Neuronal stem cell (in vitro differentiated cells): ENCODE measurements around the gene CDC40.

Experiments used
- DNase-seq: peaks from one replicate; pipeline ENCODE4 v3.0.0-alpha.2; 2013; ENCODE audit warnings: low spot score
- H2AFZ ChIP-seq: one replicate; pipeline ENCODE4 v1.6.1; 2013; ENCODE audit warnings: mild to moderate bottlenecking, low read length, inconsistent platforms
- H2AK5ac ChIP-seq: 2 replicates; pipeline ENCODE4 v1.6.1; 2013; ENCODE audit warnings: low read depth, mild to moderate bottlenecking, inconsistent platforms, low read length, moderate library complexity, mixed read lengths
- H2BK120ac ChIP-seq: 2 replicates; pipeline ENCODE4 v1.6.1; 2013; ENCODE audit warnings: low read depth, mild to moderate bottlenecking, inconsistent platforms, low read length, moderate library complexity, mixed read lengths
- H2BK12ac ChIP-seq: one replicate; pipeline ENCODE4 v1.6.1; 2013; ENCODE audit warnings: low read length, inconsistent platforms
- H2BK15ac ChIP-seq: 2 replicates; pipeline ENCODE4 v1.6.1; 2013; ENCODE audit warnings: mild to moderate bottlenecking, low read length, inconsistent platforms, mixed read lengths
- H2BK5ac ChIP-seq: one replicate; pipeline ENCODE4 v1.6.1; 2013; ENCODE audit warnings: inconsistent platforms, mild to moderate bottlenecking, low read length, moderate library complexity
- H3K14ac ChIP-seq: one replicate; pipeline ENCODE4 v1.6.1; 2013; ENCODE audit warnings: low read length, inconsistent platforms
- H3K18ac ChIP-seq: 2 replicates; pipeline ENCODE4 v1.6.1; 2013; ENCODE audit warnings: low read length, inconsistent platforms
- H3K23ac ChIP-seq: 2 replicates; pipeline ENCODE4 v1.6.1; 2013; ENCODE audit warnings: low read depth, mild to moderate bottlenecking, mixed read lengths, low read length, inconsistent platforms; ENCODE audit not compliant: poor library complexity
- H3K27ac ChIP-seq: replicated peaks from 3 replicates; pipeline ENCODE4 v1.5.1; 2013; ENCODE audit warnings: low read length, inconsistent platforms
- H3K27me3 ChIP-seq, 3 experiments: 2 replicates each; pipeline ENCODE4 v1.6.1; 2013; ENCODE audit warnings: low read length in 3 of 3, mild to moderate bottlenecking in 2 of 3, inconsistent platforms in 1 of 3, low read depth in 1 of 3, mixed read lengths in 1 of 3, moderate library complexity in 1 of 3; ENCODE audit not compliant: control insufficient read depth in 3 of 3, insufficient read depth in 3 of 3
- H3K36me3 ChIP-seq, 2 donors: replicated peaks in 1 of 2; 2 replicates each; pipeline ENCODE4 v1.6.1; 2013; ENCODE audit warnings: low read length in 2 of 2; ENCODE audit not compliant: control insufficient read depth in 2 of 2, insufficient read depth in 2 of 2
- H3K4ac ChIP-seq: 2 replicates; pipeline ENCODE4 v1.6.1; 2013; ENCODE audit warnings: inconsistent platforms, mild to moderate bottlenecking, low read length, moderate library complexity
- H3K4me1 ChIP-seq, 2 donors: 1 replicate in 1 of 2; 2 replicates in 1 of 2; pipeline ENCODE4 v1.6.1; 2013; ENCODE audit warnings: low read length in 2 of 2, low read depth in 1 of 2; ENCODE audit not compliant: control insufficient read depth in 2 of 2, insufficient read depth in 1 of 2
- H3K4me2 ChIP-seq: one replicate; pipeline ENCODE4 v1.6.1; 2013; ENCODE audit warnings: mild to moderate bottlenecking, low read length, inconsistent platforms; ENCODE audit not compliant: insufficient read depth, poor library complexity, severe bottlenecking
- H3K4me3 ChIP-seq, 2 donors: 2 replicates each; pipeline ENCODE4 v1.5.1; 2013; ENCODE audit warnings: low read length in 2 of 2, mild to moderate bottlenecking in 2 of 2, inconsistent platforms in 1 of 2, moderate library complexity in 1 of 2
- H3K79me1 ChIP-seq: one replicate; pipeline ENCODE4 v1.6.1; 2013; ENCODE audit warnings: low read depth, mild to moderate bottlenecking, inconsistent platforms, low read length, moderate library complexity
- H3K9ac ChIP-seq: one replicate; pipeline ENCODE4 v1.6.1; 2013; ENCODE audit warnings: mild to moderate bottlenecking, low read depth, low read length, inconsistent platforms; ENCODE audit not compliant: poor library complexity
- H3K9me3 ChIP-seq, 2 donors: replicated peaks in 1 of 2; 2 replicates each; pipeline versions ENCODE3 to v1.6.1; 2013; ENCODE audit warnings: low read length in 2 of 2, mild to moderate bottlenecking in 2 of 2, inconsistent platforms in 1 of 2, low read depth in 1 of 2, mixed read lengths in 1 of 2, moderate library complexity in 1 of 2; ENCODE audit not compliant: control insufficient read depth in 2 of 2, insufficient read depth in 1 of 2
- H4K8ac ChIP-seq: one replicate; pipeline ENCODE4 v1.6.1; 2013; ENCODE audit warnings: low read depth, mild to moderate bottlenecking, inconsistent platforms, low read length, moderate library complexity
- H4K91ac ChIP-seq: one replicate; pipeline ENCODE4 v1.6.1; 2013; ENCODE audit warnings: low read length, low read depth, mild to moderate bottlenecking, inconsistent platforms; ENCODE audit not compliant: poor library complexity
- WGBS, 2 donors: extraction: QIAGEN DNeasy Blood & Tissue Kit; methylation state at CpG; one replicate each; pipeline ENCODE4 v1.1.7; 2013; ENCODE audit warnings: missing lambda C conversion rate in 2 of 2, mixed read lengths in 1 of 2; ENCODE audit not compliant: insufficient read length in 2 of 2, insufficient replicate concordance in 1 of 2; ENCODE audit errors: extremely low coverage in 2 of 2; 5-methylcytosine and 5-hydroxymethylcytosine counted together

The CDC40 gene

DNA sequence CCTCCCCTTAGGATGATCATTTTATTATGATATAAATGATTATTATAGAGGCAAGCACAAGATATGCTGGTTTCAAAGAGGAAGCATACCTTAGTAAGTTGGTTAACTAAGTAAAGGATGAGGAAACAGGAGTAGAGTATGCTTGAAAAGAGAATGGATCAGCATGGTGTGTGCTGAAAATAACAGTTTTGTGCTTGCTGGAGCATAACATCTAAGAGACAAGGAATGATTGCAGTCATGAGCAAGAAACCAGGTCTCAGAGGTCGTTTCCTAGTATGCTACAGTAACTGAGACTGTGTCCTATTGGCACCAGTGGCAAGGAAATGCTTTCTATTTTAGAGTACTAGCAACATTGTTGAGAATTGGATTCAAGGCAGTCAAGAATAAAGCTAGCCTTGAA is 34.1 kb downstream of the CDC40 start:
- peaks cover 5 to 98% of the 10 kb centered on the region in 2 donors for H3K36me3 ChIP-seq

DNA sequence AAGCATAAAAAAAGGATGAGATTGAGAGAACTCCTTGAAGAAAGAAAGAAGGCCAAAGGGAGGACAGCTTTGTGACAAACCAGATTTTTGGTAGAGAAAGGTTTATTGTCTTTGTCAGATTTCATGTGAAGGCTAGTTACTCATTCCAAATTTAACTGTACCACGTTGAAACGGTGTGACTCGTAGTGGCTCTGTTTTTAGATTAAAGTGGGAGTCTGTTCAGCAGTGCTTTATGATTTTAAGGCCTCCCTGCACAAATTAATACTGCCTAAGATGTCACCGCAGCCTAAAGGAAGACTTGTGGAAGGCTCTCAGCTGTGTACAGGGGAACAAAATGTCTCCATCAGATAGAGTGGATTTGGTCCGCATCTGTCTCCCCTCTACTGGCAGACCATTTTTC is 35.9 kb downstream of the CDC40 start:
- Histone ChIP-seq H3K27me3 (no peaks in the 10 kb centered on the region), H3K18ac (no peak overlapping the region)

More for the DNA sequence above, 34.1 kb downstream of the CDC40 start:
- H3K4me3 ChIP-seq, result no peak overlapping the region
- no peak overlapping the region for H2BK120ac ChIP-seq
- H3K9ac ChIP-seq, result no peak overlapping the region
- H4K8ac ChIP-seq, result no peak overlapping the region
- H3K4me2 ChIP-seq, result no peak overlapping the region
- no peaks in the 10 kb centered on the region for H3K27me3 ChIP-seq
- H3K18ac ChIP-seq, result no peak overlapping the region
- no peak overlapping the region for H2AK5ac ChIP-seq
- H2BK12ac ChIP-seq, result no peak overlapping the region
- H3K4ac ChIP-seq, result no peak overlapping the region
- no peak overlapping the region for H3K14ac ChIP-seq
- no peak overlapping the region for H2BK15ac ChIP-seq
- H2BK5ac ChIP-seq, result no peak overlapping the region
- no peaks in the 10 kb centered on the region for H3K79me1 ChIP-seq
- WGBS, 2 donors, result no CpG with 5 or more reads among the region's 1 CpG
- peaks cover 0 to 2% of the 10 kb centered on the region in 2 donors for H3K9me3 ChIP-seq
- no peak overlapping the region for H3K23ac ChIP-seq
- DNase-seq, result no peak
- no peak overlapping the region for H3K27ac ChIP-seq
- no peaks in the 10 kb centered on the region for H3K4me1 ChIP-seq
- no peak overlapping the region for H4K91ac ChIP-seq
- H2AFZ ChIP-seq, result no peak overlapping the region

DNA sequence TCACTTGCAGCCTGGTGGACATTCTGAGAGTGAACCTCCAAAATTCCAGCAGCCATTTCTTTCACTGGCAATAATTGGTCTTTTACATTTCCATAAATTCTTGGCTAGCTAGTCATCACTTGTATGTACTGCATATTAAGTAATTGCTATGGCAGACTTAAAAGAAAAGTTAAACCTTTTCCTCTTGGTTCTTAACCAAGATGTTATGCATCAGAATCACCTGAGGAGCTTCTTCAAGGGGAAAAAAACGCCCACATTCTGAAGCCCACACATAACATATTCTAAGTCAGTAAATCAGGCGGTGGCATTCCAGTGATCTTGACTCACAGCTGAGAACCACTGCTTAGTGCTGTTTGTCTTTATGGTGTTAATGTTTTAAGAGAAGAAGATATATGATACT is 37.0 kb downstream of the CDC40 start:
- DNase-seq, result no peak
- peaks cover 4 to 92% of the 10 kb centered on the region in 2 donors for H3K36me3 ChIP-seq
- WGBS, 2 donors, result no CpG with 5 or more reads among the region's 2 CpGs

More for the DNA sequence above, 35.9 kb downstream of the CDC40 start:
- Histone ChIP-seq H3K36me3 (peaks cover 7 to 96% of the 10 kb centered on the region in 2 donors), H3K27ac (no peak overlapping the region), H3K9me3 (peaks cover 2 to 4% of the 10 kb centered on the region in 2 donors), H2AFZ (no peak overlapping the region), H3K4me3 (no peak overlapping the region), H3K4me2 (no peak overlapping the region), H2BK15ac (no peak overlapping the region), H2BK120ac (no peak overlapping the region), H3K4ac (no peak overlapping the region), H2AK5ac (no peak overlapping the region), H2BK5ac (no peak overlapping the region), H3K9ac (no peak overlapping the region), H3K14ac (no peak overlapping the region), H2BK12ac (no peak overlapping the region), H3K79me1 (no peaks in the 10 kb centered on the region), H3K4me1 (no peaks in the 10 kb centered on the region), H3K23ac (no peak overlapping the region), H4K91ac (no peak overlapping the region), H4K8ac (no peak overlapping the region)
- no CpG with 5 or more reads among the region's 5 CpGs for WGBS, 2 donors
- no peak for DNase-seq

DNA sequence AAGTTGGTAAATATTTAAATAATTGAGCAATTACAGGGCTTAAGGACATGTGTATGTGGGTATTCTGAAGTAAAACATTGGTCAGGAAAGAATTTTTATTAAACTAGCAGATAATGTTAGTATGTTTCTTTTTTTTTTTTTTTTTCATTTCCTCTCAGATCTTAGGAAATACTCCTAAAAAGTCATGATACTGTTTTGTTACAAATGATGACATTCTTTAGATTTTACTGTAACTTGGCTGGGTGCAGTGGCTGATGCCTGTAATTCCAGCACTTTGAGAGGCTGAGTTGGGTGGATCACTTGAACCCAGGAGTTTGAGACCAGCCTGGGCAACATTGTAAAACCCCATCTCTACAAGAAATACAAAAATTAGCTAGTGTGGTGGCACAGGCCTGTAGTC is 41.5 kb downstream of the CDC40 start:
- Histone ChIP-seq H3K4me1 (no peaks in the 10 kb centered on the region), H3K4me3 (no peak overlapping the region), H3K27me3 (no peaks in the 10 kb centered on the region), H2AFZ (no peak overlapping the region), H3K14ac (no peak overlapping the region), H3K9me3 (peaks cover 0 to 4% of the 10 kb centered on the region in 2 donors), H3K4ac (no peak overlapping the region), H3K79me1 (no peaks in the 10 kb centered on the region), H4K91ac (no peak overlapping the region), H3K36me3 (peaks cover 2 to 76% of the 10 kb centered on the region in 2 donors), H2BK5ac (no peak overlapping the region), H3K18ac (no peak overlapping the region), H4K8ac (no peak overlapping the region), H3K27ac (no peak overlapping the region), H3K4me2 (no peak overlapping the region), H3K9ac (no peak overlapping the region), H2BK120ac (no peak overlapping the region), H2BK15ac (no peak overlapping the region), H2BK12ac (no peak overlapping the region), H2AK5ac (no peak overlapping the region), H3K23ac (no peak overlapping the region)
- DNase-seq, result no peak

More for the DNA sequence above, 37.0 kb downstream of the CDC40 start:
- no peak overlapping the region for H4K91ac ChIP-seq
- no peak overlapping the region for H2BK12ac ChIP-seq
- H3K23ac ChIP-seq, result no peak overlapping the region
- H3K79me1 ChIP-seq, result no peaks in the 10 kb centered on the region
- no peak overlapping the region for H3K4me2 ChIP-seq
- H2BK5ac ChIP-seq, result no peak overlapping the region
- peaks cover 2 to 4% of the 10 kb centered on the region in 2 donors for H3K9me3 ChIP-seq
- H3K27ac ChIP-seq, result no peak overlapping the region
- H2BK15ac ChIP-seq, result no peak overlapping the region
- no peak overlapping the region for H2AK5ac ChIP-seq
- no peak overlapping the region for H3K14ac ChIP-seq
- no peak overlapping the region for H4K8ac ChIP-seq
- no peak overlapping the region for H3K18ac ChIP-seq
- no peak overlapping the region for H3K4me3 ChIP-seq
- no peak overlapping the region for H3K4ac ChIP-seq
- H3K4me1 ChIP-seq, result no peaks in the 10 kb centered on the region
- H2AFZ ChIP-seq, result no peak overlapping the region
- H3K27me3 ChIP-seq, result no peaks in the 10 kb centered on the region
- no peak overlapping the region for H2BK120ac ChIP-seq
- no peak overlapping the region for H3K9ac ChIP-seq
